OCI-LY7 (cell line): ENCODE measurements around the gene IFT80.
"Not testable (repeated sequence)": the region's sequence is repeated elsewhere in the genome, so short reads cannot be mapped to it uniquely, and the experiment has no call there.

Experiments used
- EZH2phosphoT487 ChIP-seq: fragments of 200-600 bp; sonication (generic); IDR thresholded peaks from 2 replicates; pipeline ENCODE4 v1.6.1; 2018; ENCODE audit warnings: low read depth, borderline replicate concordance, mild to moderate bottlenecking, mixed run types, antibody characterized with exemption, low read length, moderate library complexity, mixed read lengths
- TF ChIP-seq, protein P1 (sequence below): fragments of 200-600 bp; sonication (generic); conservative IDR thresholded peaks from 2 replicates; pipeline ENCODE4 v1.5.1; 2014; ENCODE audit warnings: mild to moderate bottlenecking, antibody characterized with exemption, low read length, moderate library complexity, mixed read lengths

DNA sequence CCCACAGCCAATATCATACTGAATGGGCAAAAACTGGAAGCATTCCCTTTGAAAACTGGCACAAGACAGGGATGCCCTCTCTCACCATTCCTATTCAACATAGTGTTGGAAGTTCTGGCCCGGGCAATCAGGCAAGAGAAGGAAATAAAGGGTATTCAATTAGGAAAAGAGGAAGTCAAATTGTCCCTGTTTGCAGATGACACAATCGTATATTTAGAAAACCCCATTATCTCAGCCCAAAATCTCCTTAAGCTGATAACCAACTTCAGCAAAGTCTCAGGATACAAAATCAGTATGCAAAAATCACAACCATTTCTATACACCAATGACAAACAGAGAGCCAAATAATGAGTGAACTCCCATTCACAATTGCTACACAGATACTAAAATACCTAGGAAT is 36.1 kb downstream of the IFT80 start:
- TF ChIP-seq, protein P1, sequence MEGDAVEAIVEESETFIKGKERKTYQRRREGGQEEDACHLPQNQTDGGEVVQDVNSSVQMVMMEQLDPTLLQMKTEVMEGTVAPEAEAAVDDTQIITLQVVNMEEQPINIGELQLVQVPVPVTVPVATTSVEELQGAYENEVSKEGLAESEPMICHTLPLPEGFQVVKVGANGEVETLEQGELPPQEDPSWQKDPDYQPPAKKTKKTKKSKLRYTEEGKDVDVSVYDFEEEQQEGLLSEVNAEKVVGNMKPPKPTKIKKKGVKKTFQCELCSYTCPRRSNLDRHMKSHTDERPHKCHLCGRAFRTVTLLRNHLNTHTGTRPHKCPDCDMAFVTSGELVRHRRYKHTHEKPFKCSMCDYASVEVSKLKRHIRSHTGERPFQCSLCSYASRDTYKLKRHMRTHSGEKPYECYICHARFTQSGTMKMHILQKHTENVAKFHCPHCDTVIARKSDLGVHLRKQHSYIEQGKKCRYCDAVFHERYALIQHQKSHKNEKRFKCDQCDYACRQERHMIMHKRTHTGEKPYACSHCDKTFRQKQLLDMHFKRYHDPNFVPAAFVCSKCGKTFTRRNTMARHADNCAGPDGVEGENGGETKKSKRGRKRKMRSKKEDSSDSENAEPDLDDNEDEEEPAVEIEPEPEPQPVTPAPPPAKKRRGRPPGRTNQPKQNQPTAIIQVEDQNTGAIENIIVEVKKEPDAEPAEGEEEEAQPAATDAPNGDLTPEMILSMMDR = not testable (repeated sequence)
- TF ChIP-seq EZH2phosphoT487 = not testable (repeated sequence)
